Mesenchymal stem cell (in vitro differentiated cells and primary cell): ENCODE data around the gene VAV2.

Source experiments
- DNase-seq: peaks from one replicate; pipeline ENCODE4 v3.0.0-alpha.2; 2013
- H2AFZ ChIP-seq: one replicate; pipeline ENCODE4 v1.6.1; 2013; ENCODE audit warnings: low read depth, mild to moderate bottlenecking, control low read depth, inconsistent platforms, low read length, moderate library complexity
- H2AK5ac ChIP-seq: 2 replicates; pipeline ENCODE4 v1.6.1; 2013; ENCODE audit warnings: low read length, moderate library complexity, mild to moderate bottlenecking, inconsistent platforms; ENCODE audit not compliant: severe bottlenecking
- H2BK120ac ChIP-seq: one replicate; pipeline ENCODE4 v1.6.1; 2013; ENCODE audit warnings: low read depth, mild to moderate bottlenecking, inconsistent platforms, low read length, moderate library complexity
- H2BK12ac ChIP-seq, 2 experiments: one replicate each; pipeline ENCODE4 v1.6.1; 2013; ENCODE audit warnings: inconsistent platforms in 2 of 2, low read length in 2 of 2, mild to moderate bottlenecking in 2 of 2, moderate library complexity in 2 of 2, control low read depth in 1 of 2
- H2BK15ac ChIP-seq: one replicate; pipeline ENCODE4 v1.6.1; 2013; ENCODE audit warnings: mild to moderate bottlenecking, low read depth, inconsistent platforms; ENCODE audit not compliant: poor library complexity, severe bottlenecking
- H2BK5ac ChIP-seq: 2 replicates; pipeline ENCODE4 v1.6.1; 2013; ENCODE audit warnings: low read depth, mild to moderate bottlenecking, low read length, control low read depth, inconsistent platforms; ENCODE audit not compliant: poor library complexity, severe bottlenecking
- H3K14ac ChIP-seq, 2 experiments: one replicate each; pipeline ENCODE4 v1.6.1; 2013; ENCODE audit warnings: inconsistent platforms in 2 of 2, low read length in 2 of 2, control low read depth in 1 of 2, mild to moderate bottlenecking in 1 of 2, moderate library complexity in 1 of 2
- H3K18ac ChIP-seq, 2 experiments: one replicate each; pipeline ENCODE4 v1.6.1; 2013; ENCODE audit warnings: inconsistent platforms in 2 of 2, low read length in 2 of 2, control low read depth in 1 of 2, low read depth in 1 of 2, mild to moderate bottlenecking in 1 of 2
- H3K23ac ChIP-seq, 2 experiments: one replicate each; pipeline ENCODE4 v1.6.1; 2013; ENCODE audit warnings: inconsistent platforms in 2 of 2, low read length in 2 of 2, mild to moderate bottlenecking in 2 of 2, moderate library complexity in 2 of 2, control low read depth in 1 of 2
- H3K27ac ChIP-seq: 2 replicates; pipeline ENCODE4 v1.5.1; 2013; ENCODE audit warnings: mild to moderate bottlenecking, moderate library complexity, low read length, control low read depth, inconsistent platforms; ENCODE audit not compliant: poor library complexity, severe bottlenecking
- H3K27me3 ChIP-seq, 2 experiments: 2 replicates each; pipeline versions ENCODE4 v1.6.1 to v1.7.0; 2013; ENCODE audit warnings: low read length in 2 of 2, mild to moderate bottlenecking in 2 of 2, moderate library complexity in 2 of 2, control low read depth in 1 of 2, inconsistent platforms in 1 of 2; ENCODE audit not compliant: control insufficient read depth in 1 of 2, insufficient read depth in 1 of 2
- H3K36me3 ChIP-seq, 2 experiments: 2 replicates each; pipeline versions ENCODE4 v1.6.1 to v1.7.0; 2013; ENCODE audit warnings: low read length in 2 of 2, control low read depth in 1 of 2, inconsistent platforms in 1 of 2, low read depth in 1 of 2, mild to moderate bottlenecking in 1 of 2; ENCODE audit not compliant: insufficient read depth in 2 of 2, control insufficient read depth in 1 of 2
- H3K4ac ChIP-seq, 2 experiments: one replicate each; pipeline ENCODE4 v1.6.1; 2013; ENCODE audit warnings: inconsistent platforms in 2 of 2, low read length in 2 of 2, mild to moderate bottlenecking in 2 of 2, moderate library complexity in 2 of 2, control low read depth in 1 of 2, low read depth in 1 of 2
- H3K4me1 ChIP-seq: 2 replicates; pipeline ENCODE4 v1.6.1; 2013; ENCODE audit warnings: low read depth, low read length, control low read depth; ENCODE audit not compliant: control insufficient read depth, insufficient read depth
- H3K4me2 ChIP-seq: 2 replicates; pipeline ENCODE4 v1.6.1; 2013; ENCODE audit warnings: low read length, mild to moderate bottlenecking, inconsistent platforms; ENCODE audit not compliant: poor library complexity, severe bottlenecking
- H3K4me3 ChIP-seq, 2 experiments: 2 replicates each; pipeline versions ENCODE4 v1.5.1 to v1.7.0; 2013; ENCODE audit warnings: low read length in 2 of 2, mild to moderate bottlenecking in 2 of 2, control low read depth in 1 of 2, low read depth in 1 of 2; ENCODE audit not compliant: insufficient read depth in 1 of 2
- H3K79me1 ChIP-seq: replicated peaks from 2 replicates; pipeline ENCODE4 v1.6.1; 2013; ENCODE audit warnings: mild to moderate bottlenecking, control low read depth, low read length, inconsistent platforms; ENCODE audit not compliant: poor library complexity, severe bottlenecking
- H3K9ac ChIP-seq: 2 replicates; pipeline ENCODE4 v1.7.0; 2013; ENCODE audit warnings: mild to moderate bottlenecking, low read length, moderate library complexity
- H3K9me3 ChIP-seq: 2 replicates; pipeline ENCODE4 v1.7.0; 2013; ENCODE audit warnings: mild to moderate bottlenecking, low read length; ENCODE audit not compliant: control insufficient read depth
- H4K8ac ChIP-seq: one replicate; pipeline ENCODE4 v1.6.1; 2013; ENCODE audit warnings: inconsistent platforms, mild to moderate bottlenecking, low read length, moderate library complexity
- H4K91ac ChIP-seq: one replicate; pipeline ENCODE4 v1.6.1; 2013; ENCODE audit warnings: mild to moderate bottlenecking, low read length, inconsistent platforms
- WGBS: methylation state at CpG from one replicate; pipeline ENCODE4 v1.1.7; 2013; ENCODE audit warnings: mixed read lengths; 5-methylcytosine and 5-hydroxymethylcytosine counted together

VAV2 gene

GRCh38 chr9:133957328-133957727 lies 34.8 kb downstream of the VAV2 start:
- H3K9me3 ChIP-seq = no peaks in the 10 kb centered on the region
- no peak for DNase-seq
- peak overlapping the region; percentile 79 to 97 for H3K18ac ChIP-seq
- peak overlapping the region; percentile 90 for H4K8ac ChIP-seq
- H3K9ac ChIP-seq = no peak overlapping the region
- H3K4me2 ChIP-seq = no peak overlapping the region
- H3K4ac ChIP-seq = peak overlapping the region; percentile 57 to 91
- peaks cover 0 to 27% of the 10 kb centered on the region in 2 experiments for H3K36me3 ChIP-seq
- peak overlapping the region in 1 of 2 experiments; percentile 95 for H3K14ac ChIP-seq
- H2AK5ac ChIP-seq = peak overlapping the region; percentile 97
- no peak overlapping the region for H3K4me3 ChIP-seq
- peak overlapping the region; percentile 98 for H4K91ac ChIP-seq
- H3K79me1 ChIP-seq = peaks cover 5% of the 10 kb centered on the region
- peaks cover 72% of the 10 kb centered on the region for H3K4me1 ChIP-seq
- 67% methylated on average over 12 of the region's 13 CpGs for WGBS
- H3K23ac ChIP-seq = no peak overlapping the region
- H2BK15ac ChIP-seq = peak overlapping the region; percentile 60
- H2BK5ac ChIP-seq = no peak overlapping the region
- no peak overlapping the region for H2AFZ ChIP-seq
- H2BK120ac ChIP-seq = no peak overlapping the region
- peak overlapping the region; percentile 96 to 99 for H2BK12ac ChIP-seq
- H3K27ac ChIP-seq = peak overlapping the region; percentile 99
- H3K27me3 ChIP-seq = no peaks in the 10 kb centered on the region

GRCh38 chr9:133956520-133957076 lies 35.5 kb downstream of the VAV2 start:
- Histone ChIP-seq H3K9ac (peak overlapping the region; percentile 76), H3K36me3 (peaks cover 0 to 29% of the 10 kb centered on the region in 2 experiments), H2AK5ac (peak overlapping the region; percentile 97), H4K8ac (peak overlapping the region; percentile 68), H3K18ac (peak overlapping the region; percentile 84 to 92), H2BK120ac (peak overlapping the region; percentile 66), H3K27me3 (no peaks in the 10 kb centered on the region), H3K4ac (peak overlapping the region; percentile 47 to 83), H3K27ac (peak overlapping the region; percentile 99), H3K9me3 (no peaks in the 10 kb centered on the region), H2BK12ac (peak overlapping the region; percentile 29 to 82), H2BK5ac (peak overlapping the region; percentile 85), H3K4me1 (peaks cover 65% of the 10 kb centered on the region), H3K23ac (no peak overlapping the region), H3K4me3 (peak overlapping the region in 1 of 2 experiments; percentile 64), H3K4me2 (peak overlapping the region; percentile 19), H2AFZ (no peak overlapping the region), H4K91ac (peak overlapping the region; percentile 81), H3K14ac (peak overlapping the region in 1 of 2 experiments; percentile 26), H3K79me1 (peaks cover 3% of the 10 kb centered on the region), H2BK15ac (peak overlapping the region; percentile 62)
- 30% methylated on average over 14 of the region's 14 CpGs for WGBS
- peak; percentile 73 for DNase-seq

GRCh38 chr9:133955821-133956411 lies 36.2 kb downstream of the VAV2 start:
- Histone ChIP-seq H2AK5ac (peak overlapping the region; percentile 99), H3K14ac (peak overlapping the region in 1 of 2 experiments; percentile 78), H3K27me3 (no peaks in the 10 kb centered on the region), H3K18ac (peak overlapping the region; percentile 93 to 95), H3K23ac (peak overlapping the region in 1 of 2 experiments; percentile 23), H2AFZ (no peak overlapping the region), H4K8ac (peak overlapping the region; percentile 92), H3K9me3 (no peaks in the 10 kb centered on the region), H4K91ac (peak overlapping the region; percentile 96), H2BK5ac (peak overlapping the region; percentile 99), H3K4me2 (peak overlapping the region; percentile 75), H2BK12ac (peak overlapping the region; percentile 85 to 87), H2BK15ac (peak overlapping the region; percentile 82), H3K9ac (peak overlapping the region; percentile 76), H3K36me3 (peaks cover 0 to 31% of the 10 kb centered on the region in 2 experiments), H3K4me1 (peaks cover 64% of the 10 kb centered on the region), H2BK120ac (peak overlapping the region; percentile 97), H3K4ac (peak overlapping the region; percentile 86 to 93), H3K79me1 (peaks cover 10% of the 10 kb centered on the region), H3K27ac (peak overlapping the region; percentile 99), H3K4me3 (peak overlapping the region in 1 of 2 experiments; percentile 64)
- peak; percentile 71 for DNase-seq
- WGBS = 5% methylated on average over 12 of the region's 15 CpGs

GRCh38 chr9:133954862-133955529 lies 37.1 kb downstream of the VAV2 start:
- H3K79me1 ChIP-seq = peaks cover 11% of the 10 kb centered on the region
- peak overlapping the region in 1 of 2 experiments; percentile 60 for H3K4ac ChIP-seq
- no peak overlapping the region for H2BK5ac ChIP-seq
- H3K9me3 ChIP-seq = no peaks in the 10 kb centered on the region
- no peaks in the 10 kb centered on the region for H3K27me3 ChIP-seq
- no peak overlapping the region for H3K4me2 ChIP-seq
- H3K14ac ChIP-seq = no peak overlapping the region
- H2BK120ac ChIP-seq = peak overlapping the region; percentile 97
- no peak for DNase-seq
- H3K27ac ChIP-seq = peak overlapping the region; percentile 70
- H3K18ac ChIP-seq = peak overlapping the region; percentile 58 to 61
- no peak overlapping the region for H2AFZ ChIP-seq
- peak overlapping the region; percentile 67 for H4K8ac ChIP-seq
- WGBS = 71% methylated on average over 14 of the region's 14 CpGs
- H3K36me3 ChIP-seq = peaks cover 0 to 40% of the 10 kb centered on the region in 2 experiments
- H3K4me1 ChIP-seq = peaks cover 57% of the 10 kb centered on the region
- peak overlapping the region; percentile 38 to 65 for H2BK12ac ChIP-seq
- no peak overlapping the region for H3K4me3 ChIP-seq
- H3K9ac ChIP-seq = no peak overlapping the region
- peak overlapping the region; percentile 40 for H2AK5ac ChIP-seq
- H4K91ac ChIP-seq = peak overlapping the region; percentile 77
- no peak overlapping the region for H2BK15ac ChIP-seq
- no peak overlapping the region for H3K23ac ChIP-seq
